BJ (cell line): ENCODE results near the gene GSG1L. TPM values are rescaled to one million over a fixed set of nuclear protein-coding genes. Genes with fewer than 3 reads are reported as not detected.

Experiments used
- CTCF ChIA-PET: fragments of 350-600 bp; formaldehyde crosslinking; extraction: SDS; loops from one replicate; lab custom pipeline; 2021; ENCODE audit warnings: antibody characterized with exemption, inconsistent platforms; lab: Yijun Ruan, JAX
- POLR2A ChIA-PET: fragments of 300-600 bp; sonication (Branson Sonifier 250); formaldehyde crosslinking; extraction: SDS; loops from one replicate; lab custom pipeline; 2021; ENCODE audit warnings: antibody characterized with exemption; lab: Charles Lee
- DNase-seq: peaks from one replicate; pipeline ENCODE4 v3.0.0-alpha.2; 2011; ENCODE audit warnings: low read depth
- H3K27me3 ChIP-seq: 2 replicates; pipeline ENCODE4 v1.6.0; 2011; ENCODE audit warnings: low read length; ENCODE audit not compliant: control insufficient read depth, insufficient read depth
- H3K36me3 ChIP-seq: 2 replicates; pipeline ENCODE4 v1.5.1; 2011; ENCODE audit warnings: low read length; ENCODE audit not compliant: control insufficient read depth, insufficient read depth
- H3K4me3 ChIP-seq: 2 replicates; pipeline ENCODE4 v1.5.1; 2011; ENCODE audit warnings: low read depth, mild to moderate bottlenecking, control low read depth, low read length
- polyA plus RNA-seq: library from polyadenylated mRNA; depleted of rRNA; stranded (reverse); fragments of >200 nt; gene quantifications from 2 replicates; pipeline ENCODE4 v1.2.3, GENCODE V29; 2011
- TF ChIP-seq, protein P1 (sequence below): IDR thresholded peaks from 2 replicates; pipeline ENCODE4 v1.5.1; 2011; ENCODE audit warnings: low read depth, mild to moderate bottlenecking, control low read depth, inconsistent platforms, low read length, moderate library complexity; ENCODE audit not compliant: insufficient read depth

GSG1L gene
- polyA plus RNA-seq, 1 experiment, result not detected

GRCh38 chr16:27841911-27842310 lies 221.6 kb downstream of the GSG1L start:
- Histone ChIP-seq H3K27me3 (peaks cover 5% of the 10 kb centered on the region), H3K4me3 (no peak overlapping the region), H3K36me3 (no peaks in the 10 kb centered on the region; the same call in 1 of the 2 replicates)
- TF ChIP-seq, protein P1, sequence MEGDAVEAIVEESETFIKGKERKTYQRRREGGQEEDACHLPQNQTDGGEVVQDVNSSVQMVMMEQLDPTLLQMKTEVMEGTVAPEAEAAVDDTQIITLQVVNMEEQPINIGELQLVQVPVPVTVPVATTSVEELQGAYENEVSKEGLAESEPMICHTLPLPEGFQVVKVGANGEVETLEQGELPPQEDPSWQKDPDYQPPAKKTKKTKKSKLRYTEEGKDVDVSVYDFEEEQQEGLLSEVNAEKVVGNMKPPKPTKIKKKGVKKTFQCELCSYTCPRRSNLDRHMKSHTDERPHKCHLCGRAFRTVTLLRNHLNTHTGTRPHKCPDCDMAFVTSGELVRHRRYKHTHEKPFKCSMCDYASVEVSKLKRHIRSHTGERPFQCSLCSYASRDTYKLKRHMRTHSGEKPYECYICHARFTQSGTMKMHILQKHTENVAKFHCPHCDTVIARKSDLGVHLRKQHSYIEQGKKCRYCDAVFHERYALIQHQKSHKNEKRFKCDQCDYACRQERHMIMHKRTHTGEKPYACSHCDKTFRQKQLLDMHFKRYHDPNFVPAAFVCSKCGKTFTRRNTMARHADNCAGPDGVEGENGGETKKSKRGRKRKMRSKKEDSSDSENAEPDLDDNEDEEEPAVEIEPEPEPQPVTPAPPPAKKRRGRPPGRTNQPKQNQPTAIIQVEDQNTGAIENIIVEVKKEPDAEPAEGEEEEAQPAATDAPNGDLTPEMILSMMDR, result no peak
- no peak for DNase-seq
- POLR2A ChIA-PET, result no interaction called here
- CTCF ChIA-PET, result interaction anchor here (1.6 kb wide), 1 partner anchor 202 kb away, joined by 3 read pairs; no protein-coding TSS in a partner anchor

GRCh38 chr16:27841061-27841801 lies 222.3 kb downstream of the GSG1L start:
- TF ChIP-seq, protein P1, result no peak
- H3K27me3 ChIP-seq, result peaks cover 5% of the 10 kb centered on the region
- ChIA-PET POLR2A (no interaction called here), CTCF (no interaction called here)
- DNase-seq, result no peak
- no peak overlapping the region for H3K4me3 ChIP-seq
- no peaks in the 10 kb centered on the region; the same call in 1 of the 2 replicates for H3K36me3 ChIP-seq

DNA sequence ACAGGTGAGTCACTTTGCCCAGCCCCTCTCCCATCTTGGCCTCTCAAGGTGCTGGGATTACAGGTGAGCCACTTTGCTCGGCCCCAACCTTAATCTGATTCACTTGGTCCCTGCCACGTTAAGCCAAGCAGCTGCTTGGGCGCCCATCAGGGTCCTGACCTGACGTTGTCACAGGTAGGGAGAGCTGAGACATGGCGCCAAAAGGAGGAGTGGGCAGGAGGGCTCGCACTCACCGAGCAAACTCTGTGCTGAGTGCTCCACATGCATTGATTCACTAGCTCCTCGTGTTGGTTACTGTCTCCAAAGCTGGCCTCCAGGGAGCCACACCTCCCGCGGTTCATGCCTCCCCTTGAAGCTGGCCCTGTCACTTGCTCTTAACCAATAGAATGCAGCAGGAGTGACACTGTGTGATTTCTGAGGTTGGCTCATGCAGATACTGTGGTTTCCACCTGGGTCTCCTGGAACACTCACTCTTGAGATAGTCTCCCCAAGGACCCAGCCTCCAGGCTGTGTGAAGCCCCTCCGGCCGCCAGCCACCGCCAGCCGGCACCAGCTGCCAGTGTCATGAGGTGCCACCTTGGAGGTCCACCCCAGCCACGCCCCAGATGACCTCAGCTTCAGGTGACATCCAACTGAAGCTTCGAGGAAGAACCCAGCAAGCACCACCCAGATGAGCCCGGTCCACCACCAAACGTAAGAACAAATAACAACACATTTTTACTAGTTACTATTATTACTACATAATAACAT lies 223.0 kb downstream of the GSG1L start:
- ChIA-PET CTCF (no interaction called here), POLR2A (no interaction called here)
- no peak for DNase-seq
- TF ChIP-seq, protein P1, result no peak
- Histone ChIP-seq H3K4me3 (no peak overlapping the region), H3K36me3 (no peaks in the 10 kb centered on the region; the same call in 1 of the 2 replicates), H3K27me3 (peaks cover 5% of the 10 kb centered on the region)

DNA sequence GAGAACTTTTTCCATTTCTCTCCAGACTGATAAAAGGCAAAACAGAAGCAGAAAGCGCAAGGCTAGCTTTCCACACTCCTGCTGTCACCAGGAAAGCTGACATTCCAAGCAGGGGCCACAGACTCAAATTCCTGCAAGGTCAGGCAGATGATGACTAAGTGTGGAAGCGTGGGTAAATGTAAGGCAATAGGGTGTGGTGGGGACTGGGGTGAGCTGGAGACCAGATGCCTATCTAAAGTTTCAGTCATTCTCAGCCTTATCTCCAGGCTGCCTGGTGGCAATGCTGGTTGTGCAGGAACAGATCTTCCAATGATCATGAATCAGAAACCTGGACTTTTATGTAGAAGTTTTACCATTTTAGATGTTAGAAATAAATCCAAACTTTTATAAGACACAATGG lies 224.1 kb downstream of the GSG1L start:
- H3K4me3 ChIP-seq, result no peak overlapping the region
- DNase-seq, result no peak
- H3K36me3 ChIP-seq, result no peaks in the 10 kb centered on the region; the same call in 1 of the 2 replicates
- ChIA-PET POLR2A (no interaction called here), CTCF (interaction anchor here (0.9 kb wide), 1 partner anchor 199 kb away, joined by 4 read pairs; no protein-coding TSS in a partner anchor)
- TF ChIP-seq, protein P1, result no peak
- H3K27me3 ChIP-seq, result peaks cover 5% of the 10 kb centered on the region
